MV-4-11 (cell line): ENCODE data around the gene DNAAF5.

Experiments used
- DNase-seq: peaks from one replicate; lab custom pipeline; 2025; lab: John Stamatoyannopoulos, UW

Gene DNAAF5

DNA sequence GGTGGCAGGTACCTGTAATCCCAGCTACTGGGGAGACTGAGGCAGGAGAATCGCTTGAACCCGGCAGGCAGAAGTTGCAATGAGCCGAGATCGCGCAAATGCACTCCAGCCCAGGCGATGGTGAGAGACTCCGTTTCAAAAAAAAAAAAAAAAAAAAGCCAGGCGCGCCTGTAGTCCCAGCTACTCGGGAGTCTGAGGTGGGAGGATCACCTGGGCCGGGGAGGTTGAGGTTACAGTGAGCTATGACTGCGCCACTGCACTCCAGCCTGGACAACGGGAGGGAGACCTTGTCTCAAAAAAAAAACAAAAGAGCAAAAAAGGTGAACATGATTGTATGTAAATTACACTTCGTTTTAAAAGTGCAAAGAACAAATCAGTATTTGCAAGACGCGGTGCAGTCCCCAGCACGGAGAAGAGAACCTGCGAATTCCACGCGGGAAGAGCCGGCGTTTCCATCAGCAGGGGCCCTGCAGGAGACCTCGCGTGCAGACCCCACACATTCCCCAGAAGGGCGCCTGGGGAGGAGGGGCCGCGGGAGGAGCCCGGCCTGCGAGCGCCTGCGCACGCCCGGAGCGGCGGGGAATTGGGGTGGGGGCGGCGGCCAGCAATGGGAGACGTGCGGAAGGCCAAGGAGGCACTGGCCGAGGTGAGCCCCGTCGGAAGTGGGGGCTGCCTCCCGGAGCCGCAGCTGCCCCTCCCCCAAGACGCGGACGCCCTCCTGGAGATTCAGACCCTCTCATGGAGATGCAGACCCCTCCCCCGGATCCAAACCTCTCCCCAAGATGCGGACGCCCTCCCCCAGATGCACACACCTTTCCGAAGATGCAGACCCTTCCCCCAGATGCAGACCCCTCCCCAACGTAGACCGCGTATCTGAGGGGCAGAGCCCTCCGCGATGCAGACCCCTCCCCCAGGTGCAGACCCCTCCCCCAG, 89.1 kb downstream of the DNAAF5 start:
- no peak for DNase-seq

DNA sequence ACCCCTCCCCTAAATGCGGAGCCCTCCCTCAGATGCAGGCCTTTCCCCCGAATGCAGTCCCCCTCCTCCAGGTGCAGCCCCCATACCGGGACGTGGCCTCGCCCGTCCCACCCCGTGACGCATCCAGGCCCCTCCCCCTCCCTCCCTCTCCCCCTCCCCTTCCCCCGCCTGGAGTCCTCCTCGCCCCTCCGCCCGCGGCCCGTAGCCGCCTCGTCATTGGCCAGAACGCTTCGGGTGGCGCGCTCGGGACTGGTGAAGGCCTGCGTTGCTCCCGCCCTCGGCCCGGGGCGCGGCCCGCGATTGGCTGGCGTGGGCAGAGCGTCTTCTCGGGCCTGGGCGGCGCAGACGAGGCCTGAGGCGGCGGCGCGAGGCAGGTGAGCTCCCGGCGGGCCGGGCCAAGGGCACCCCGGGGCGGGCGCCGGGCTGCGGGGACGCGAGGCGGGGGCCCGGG, 89.8 kb downstream of the DNAAF5 start:
- DNase-seq, result peak; percentile 91

DNA sequence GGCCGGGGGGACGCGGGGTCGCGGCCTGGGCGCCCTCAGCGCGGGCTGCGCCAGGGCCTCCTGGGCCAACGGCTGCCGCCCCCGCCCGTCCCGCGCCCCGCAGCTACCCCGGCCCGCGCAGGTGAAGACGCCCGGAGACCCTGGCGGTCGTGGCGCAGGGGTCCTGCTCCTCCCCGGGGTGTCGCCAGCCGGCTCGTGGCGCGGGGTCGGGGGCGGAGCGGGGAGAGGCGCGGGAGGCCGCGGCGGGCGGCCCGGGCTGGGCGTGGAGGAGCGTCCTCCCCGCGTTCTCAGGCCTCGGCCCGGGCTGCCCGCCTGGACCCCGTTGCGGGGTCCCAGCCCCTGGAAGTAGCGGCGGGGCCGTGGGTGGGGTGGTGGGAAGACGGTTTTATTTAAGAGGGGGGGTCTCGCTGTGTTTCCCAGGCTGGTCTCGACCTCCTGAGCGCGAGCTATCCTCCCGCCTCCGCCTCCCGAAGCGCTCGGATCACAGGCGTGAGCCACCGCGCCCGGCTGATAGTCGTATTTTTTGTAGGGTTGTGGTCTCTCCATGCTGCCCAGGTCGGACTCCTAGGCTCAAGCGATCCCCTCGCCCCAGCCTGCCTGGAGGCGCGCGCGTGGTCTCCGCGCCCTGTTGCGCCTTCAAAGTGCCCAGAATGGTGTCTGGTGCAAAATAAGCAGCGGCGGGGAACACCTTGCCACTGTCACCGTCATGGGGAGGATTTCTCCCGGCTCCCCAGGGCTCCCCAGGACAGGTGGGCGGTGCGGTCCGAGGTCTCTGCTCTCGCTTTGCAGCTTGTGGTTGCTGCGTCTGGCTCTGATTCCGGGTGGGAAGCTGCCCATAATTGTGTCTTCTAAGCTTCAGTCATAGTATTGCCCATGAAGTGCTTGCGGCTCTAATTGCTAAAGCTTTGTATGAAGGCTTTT, 90.5 kb downstream of the DNAAF5 start:
- no peak for DNase-seq

DNA sequence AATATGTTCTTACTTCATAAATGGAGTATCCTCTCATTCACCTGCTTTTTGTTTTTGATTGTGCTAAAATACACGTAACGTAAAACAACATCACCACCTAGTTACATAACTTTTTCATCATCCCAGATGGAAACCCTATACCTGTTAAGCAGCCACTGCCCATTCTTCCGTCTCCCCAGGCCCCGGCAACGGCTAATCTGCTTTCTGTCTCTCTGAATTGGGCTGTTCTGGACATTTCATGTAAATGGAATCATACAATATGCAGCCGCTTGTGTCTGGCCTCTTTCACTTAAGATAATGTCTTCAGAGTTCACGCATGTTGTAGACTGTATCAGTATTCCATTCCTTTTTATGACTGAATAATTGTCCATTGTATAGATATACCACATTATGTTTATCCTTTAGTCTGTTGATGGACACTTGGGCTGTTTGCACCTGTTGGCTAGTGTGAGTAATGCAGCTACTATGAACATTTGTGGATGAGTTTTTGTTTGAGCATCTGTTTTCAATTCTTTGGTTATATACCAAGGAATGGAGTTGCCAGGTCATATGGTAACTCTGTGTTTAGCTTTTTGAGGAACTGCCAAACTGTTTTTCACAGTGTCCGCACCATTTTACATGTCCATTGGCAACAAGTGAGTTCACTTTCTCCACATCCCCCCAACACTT, 91.7 kb downstream of the DNAAF5 start:
- no peak for DNase-seq

DNA sequence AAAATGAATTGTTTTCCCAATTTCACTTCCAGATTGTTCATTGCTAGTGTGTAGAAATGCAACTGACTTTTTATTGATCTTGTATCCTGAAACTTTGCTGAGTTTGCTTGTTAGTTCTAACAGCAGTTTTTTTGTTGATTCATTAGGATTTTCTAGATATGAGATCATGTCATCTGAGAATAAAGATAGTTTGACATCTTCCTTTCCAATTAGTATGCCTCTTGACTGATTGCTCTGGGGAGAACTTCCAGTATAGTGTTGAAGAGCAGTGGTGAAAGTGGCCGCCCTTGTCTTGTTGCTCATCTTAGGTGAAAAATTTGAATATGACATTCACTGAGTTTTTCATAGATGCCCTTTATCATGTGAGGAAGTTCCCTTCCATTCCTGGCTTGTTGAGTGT, 93.8 kb downstream of the DNAAF5 start:
- DNase-seq, result no peak

DNA sequence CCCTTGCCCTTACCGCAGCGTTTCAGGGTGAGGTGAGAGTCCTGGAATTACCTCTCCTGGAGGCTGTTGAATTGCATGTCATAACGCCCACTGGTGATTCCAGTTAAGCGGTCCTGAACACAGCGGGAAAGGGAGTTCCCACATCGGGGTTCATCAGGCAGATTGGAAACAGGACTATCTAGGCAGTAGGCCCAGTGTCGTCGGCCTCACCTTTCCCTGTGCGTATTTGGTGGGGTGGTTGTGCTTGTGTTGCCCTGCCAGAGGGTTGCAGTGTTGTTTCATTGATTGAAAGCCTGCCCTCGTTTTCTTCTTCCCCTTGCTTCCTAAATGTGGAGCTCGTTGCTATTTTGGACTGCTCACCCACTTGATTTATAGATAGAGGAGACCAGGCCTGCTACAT, 95.2 kb downstream of the DNAAF5 start:
- DNase-seq, result no peak

DNA sequence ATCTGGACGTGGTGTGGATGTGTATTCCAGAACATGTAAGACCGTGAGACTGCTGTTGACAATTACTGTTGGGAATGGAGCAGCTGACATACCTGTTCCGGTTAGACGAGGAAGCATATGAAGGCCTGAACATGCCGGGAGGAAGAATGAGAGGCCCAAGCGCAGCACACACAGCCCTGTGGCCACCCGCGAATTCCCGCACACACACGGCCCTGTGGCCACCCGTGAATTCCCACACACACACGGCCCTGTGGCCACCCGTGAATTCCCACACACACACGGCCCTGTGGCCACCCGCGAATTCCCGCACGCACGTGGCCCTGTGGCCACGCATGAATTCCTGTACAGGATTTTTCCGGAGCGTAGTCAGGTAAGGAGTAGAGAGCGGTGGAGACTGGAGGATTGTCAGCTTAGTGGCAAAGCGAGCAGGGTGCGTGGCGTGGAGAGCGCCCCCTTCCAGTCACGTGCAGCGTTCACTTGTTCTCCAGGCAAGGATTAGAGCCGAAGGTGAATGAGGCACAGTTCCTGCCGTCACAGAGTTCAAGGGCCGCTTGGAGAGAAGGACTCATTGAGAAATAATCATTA, 96.3 kb downstream of the DNAAF5 start:
- DNase-seq, result no peak

DNA sequence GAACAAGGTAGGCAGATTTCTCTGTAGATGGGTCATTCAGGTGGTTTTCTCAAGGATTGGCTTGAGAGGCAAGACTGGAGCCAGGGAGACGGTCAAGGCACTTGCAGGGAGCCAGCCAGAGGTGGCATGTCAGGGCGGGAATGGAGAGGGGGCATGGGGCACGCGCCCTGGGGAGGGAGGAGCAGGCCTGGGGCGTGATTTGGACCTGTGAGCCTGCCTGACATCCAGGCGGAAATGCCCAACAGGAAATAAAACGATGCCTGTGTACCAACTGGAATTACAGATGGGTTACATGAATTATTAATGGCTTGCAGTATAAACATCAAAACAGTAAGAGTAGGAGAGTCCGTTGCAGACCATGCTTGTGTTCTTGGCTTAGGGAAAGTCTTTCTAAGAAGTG, 97.2 kb downstream of the DNAAF5 start:
- DNase-seq, result no peak

DNA sequence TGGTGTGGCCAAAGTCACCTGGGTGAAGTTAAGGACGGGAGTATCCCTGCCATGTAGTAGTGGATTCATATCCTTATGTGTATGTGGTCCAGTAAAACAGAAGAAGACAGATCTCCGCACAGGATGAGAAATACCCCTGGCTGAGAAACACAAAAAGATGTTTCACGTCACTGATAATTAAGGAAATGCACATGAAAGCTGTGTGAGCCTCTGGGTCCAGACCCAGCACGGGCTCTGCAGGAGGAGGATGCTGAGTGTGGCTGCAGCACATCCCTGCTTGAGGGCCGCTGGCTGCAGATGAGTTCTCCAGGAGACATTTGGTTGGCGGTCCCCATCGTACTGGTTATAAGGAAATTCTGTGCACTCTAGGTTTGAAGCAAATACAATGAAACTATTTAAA, 97.6 kb downstream of the DNAAF5 start:
- no peak for DNase-seq

DNA sequence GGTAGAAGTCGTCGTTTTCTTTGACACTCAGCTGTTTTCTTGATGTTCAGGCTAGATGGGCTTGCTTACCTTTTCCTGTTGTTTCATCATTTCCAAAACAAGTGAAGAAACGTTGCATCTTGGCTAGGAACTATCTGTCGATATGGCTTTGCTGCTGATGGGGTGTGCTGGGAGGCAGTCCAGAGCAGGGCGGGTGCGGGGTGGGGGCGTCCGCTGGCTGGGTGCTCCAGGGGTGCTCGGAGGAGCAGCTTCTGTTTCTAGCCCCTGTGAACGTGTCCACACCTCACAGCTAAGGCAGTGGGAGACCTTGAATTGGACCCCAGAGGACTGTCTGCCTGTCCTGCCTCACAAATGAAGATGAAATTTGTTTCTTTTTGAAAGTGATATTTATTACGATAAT, 98.2 kb downstream of the DNAAF5 start:
- DNase-seq, result no peak

DNA sequence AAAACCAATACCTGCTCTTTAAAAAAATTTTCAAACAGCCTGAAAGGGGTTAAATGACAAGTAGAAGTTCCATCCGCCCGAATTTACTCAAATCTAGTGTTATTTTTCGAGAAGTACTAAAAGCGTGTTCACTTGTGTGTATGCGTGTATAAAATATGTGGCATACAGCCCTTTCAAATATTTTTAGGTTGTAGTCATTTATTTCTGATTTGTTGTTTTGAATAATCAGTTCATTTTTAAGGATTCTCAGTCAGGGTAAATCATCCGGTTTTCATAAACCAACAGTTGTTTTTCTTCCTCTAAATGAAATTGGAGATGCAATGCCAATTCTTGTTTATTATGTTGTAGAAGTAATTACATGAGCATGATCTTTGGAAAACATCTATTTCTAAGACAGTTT, 98.9 kb downstream of the DNAAF5 start:
- DNase-seq, result no peak

DNA sequence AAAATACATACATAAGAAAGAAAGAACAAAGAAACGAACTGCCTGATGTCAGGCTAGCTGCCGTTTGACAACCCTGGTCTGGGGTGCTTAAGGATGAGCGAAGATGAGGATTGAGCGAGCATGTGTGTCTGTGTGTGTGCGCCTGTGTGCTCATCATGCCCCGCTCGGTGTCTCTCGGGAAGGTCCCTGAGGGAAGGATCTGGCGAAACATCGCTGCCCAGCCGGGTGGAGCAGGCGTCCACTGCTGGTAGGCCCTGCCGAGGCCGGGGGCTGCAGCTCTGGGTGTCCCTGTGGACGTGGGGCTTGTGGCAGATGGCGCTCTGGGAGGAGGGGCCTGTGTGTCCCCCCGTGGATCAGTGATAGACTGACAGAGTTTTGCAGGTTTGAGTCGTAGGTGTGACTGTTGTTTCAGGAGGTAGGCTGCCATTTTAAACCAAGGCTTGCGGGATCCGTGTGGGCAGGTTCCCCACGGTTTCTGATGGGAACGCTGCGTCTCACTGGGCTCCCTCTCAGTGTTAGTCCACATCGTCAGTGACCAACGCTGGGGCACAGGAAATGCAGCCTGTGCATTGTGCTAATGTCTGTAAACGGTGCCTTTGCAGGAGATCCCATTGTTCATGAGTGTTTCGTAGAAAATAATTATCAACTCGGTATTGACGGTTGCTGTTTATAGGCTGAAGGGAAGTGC, 99.9 kb downstream of the DNAAF5 start:
- no peak for DNase-seq

DNA sequence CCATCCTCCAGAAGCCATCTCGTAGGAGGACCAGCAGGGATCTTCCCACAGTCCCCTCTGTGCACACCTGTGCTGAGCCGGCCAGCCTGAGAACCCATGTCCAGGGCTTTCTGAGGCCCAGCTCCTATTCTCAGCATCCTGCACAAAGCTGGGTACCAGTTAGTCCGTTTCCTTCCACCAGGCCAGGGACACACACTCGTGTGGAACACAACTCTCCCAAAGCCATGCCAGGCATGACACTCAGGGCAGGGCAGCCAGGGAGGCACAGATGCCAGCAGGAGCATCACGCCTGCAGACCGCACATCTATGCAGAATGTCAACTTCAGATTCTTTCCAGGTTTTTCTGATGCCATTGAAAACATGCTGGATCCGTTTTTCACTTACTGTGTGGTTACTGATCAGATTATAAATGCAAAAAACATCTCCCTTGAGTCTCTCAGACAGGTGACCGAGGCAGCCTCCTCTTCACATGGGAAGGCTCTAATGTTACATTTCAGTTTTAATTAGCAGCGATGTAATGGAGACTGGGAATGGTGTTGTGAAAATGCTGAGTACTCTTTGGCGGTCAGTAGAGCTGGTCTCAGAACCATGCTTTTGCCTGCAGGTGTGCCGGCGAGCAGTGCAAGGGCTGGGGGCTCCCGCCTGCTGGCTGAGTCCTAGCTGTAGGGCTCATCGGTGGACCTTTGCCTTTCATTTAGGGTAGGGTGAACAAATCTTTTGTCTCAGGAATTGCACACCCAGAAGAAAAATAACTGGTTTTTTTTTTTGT, 102.5 kb downstream of the DNAAF5 start:
- DNase-seq, result no peak

DNA sequence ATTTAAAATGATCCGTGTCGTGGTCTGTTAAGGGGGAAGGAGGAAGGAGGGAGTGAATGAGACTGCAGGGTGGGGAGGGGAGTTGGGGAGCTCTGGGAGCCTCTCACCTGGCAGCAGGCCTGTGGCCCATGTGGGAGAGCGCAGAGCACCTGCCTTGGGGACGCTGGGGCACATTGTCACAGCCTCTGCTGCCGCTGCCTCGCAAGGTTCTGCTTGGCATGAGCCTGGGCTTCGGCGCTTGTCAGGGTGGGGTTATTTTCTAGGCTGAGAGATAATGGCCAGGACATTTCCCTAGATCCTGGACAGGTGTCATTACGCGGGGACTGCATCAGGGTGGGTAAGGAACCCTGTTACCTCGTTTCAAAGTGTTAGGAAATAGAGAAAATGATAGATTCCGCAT, 103.6 kb downstream of the DNAAF5 start:
- DNase-seq, result no peak

DNA sequence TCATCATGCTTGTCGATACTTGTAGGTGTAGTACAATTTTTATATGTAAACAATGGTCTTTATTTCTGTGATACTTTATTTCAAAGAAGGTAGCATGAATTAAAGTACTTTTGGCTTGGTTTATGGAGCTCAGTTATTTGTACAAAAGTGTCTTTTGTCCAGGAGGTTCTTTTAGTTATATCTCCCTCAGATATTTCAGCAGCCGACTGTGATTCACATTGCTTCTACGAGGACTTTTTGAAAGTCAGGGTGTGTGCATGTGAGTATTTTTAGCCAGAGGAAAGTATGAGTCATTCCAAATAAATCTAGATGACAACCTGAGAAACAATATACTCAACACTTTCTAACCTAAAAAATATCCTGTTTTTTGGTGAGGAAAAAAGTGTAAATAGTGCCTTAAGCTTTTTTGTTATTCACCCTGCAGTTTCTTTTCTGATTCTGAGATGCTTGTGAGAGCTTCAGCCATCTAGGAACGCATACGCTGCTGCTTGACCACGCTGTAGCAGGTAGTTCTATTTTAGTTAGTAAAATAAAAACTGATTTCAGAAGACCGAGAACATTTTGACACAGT, 105.2 kb downstream of the DNAAF5 start:
- peak; percentile 70 for DNase-seq

DNA sequence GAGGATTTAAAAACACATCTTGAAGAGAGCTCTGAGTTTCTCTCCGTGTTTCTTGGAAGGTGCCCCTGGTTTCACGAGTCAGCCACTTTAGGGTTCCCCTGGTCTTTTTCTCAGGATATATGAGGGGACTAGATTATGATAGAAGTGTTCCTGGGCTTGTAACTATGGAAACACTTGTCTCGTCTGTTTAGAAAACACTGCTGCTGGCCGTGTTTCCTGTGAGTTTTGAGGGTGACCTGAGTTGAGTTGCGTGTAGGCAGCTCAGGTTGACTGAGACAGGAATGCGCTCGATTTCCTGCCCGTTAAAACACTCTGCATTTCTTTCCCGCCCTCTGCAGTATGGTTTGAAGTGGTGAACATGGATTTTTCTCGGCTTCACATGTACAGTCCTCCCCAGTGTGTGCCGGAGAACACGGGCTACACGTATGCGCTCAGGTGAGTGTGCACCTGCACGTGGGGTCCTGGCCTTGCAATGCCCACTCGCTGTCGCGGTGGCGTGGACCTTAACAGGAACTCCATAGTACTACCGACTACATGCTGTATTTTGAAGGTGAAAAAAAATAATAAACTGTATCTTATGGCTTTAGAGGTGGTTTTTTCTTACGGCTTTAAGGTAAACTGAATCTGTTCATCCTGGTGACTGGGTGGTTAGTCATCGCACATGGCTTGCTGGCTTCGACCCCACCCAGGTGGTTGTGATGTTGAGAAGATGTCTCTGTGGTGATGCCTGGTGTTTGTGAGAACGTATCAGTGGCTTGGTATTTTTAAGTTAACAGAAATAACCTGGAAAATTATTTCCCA, 105.9 kb downstream of the DNAAF5 start, which contains the start of gene SUN1:
SUN1 (plus strand) TSS at position 310 of the 801 bp plus-strand sequence; CDS start at position 359, 49 bp downstream.
- no peak for DNase-seq

DNA sequence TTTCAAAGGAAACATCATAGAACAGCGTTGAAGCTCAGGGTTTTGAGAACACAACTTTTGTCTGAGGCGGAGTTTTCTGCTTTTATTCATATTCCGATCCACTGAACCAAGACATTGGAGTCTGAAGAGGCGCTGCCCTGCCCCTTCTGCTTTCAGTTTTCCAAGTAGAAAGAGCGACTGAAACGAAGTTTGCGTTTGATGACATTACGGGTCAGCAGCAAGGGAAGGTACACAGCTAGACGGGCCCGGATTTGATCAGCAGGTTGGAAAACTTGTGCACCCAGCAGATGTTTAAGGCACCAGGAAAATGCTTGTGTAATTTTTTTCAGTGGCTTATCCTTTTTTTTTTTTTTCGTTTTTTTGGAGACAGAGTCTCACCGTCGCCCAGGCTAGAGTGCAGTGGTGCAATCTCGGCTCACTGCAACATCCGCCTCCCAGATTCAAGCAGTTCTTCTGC, 106.5 kb downstream of the DNAAF5 start:
- DNase-seq, result no peak

DNA sequence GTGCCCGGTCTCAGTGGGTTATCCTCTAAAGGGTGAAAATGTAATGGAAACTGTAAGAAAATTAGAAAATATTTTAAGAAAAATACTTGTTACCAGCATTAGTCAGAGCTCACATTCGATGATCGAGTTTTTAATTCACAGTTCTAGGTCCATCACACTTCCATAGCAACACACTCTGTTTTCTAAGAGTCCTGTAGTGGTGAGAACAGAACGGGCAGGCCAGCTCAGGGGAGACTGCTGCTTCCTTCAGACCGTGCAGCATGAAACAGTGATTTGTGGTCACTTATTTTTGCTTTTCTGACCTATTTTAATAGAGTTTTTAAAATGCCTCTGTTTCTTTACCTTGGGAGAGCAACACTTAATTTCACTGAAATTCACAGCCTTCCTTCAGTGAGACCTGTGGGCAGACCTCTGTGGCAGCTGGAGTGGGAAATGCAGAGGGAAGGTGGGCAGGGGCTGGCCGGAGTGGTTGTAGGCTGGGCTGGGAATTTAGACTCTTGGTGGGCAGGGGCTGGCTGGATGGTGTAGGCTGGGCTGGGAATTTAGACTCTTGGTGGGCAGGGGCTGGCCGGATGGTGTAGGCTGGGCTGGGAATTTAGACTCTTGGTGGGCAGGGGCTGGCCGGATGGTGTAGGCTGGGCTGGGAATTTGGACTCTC, 107.2 kb downstream of the DNAAF5 start:
- DNase-seq, result no peak

DNA sequence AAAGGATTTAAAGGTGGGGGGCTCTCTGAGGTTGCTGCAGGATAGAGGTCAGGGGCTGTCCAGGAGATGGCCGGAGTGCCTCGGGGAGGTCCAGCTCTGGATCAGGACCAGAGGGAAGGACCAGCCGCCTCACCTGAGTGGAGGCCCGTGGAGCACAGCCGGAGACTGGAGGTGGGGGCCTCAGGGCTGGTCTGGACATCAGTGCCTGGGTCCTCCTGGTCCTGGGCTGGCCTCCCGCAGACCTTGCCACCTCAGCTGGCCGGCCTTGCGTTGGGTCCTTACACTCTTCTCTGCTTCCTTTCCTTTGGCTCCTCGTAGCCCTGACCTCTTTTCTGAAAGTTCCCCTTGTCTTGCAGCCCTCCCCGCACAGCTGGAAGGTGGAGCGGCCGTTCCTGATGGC, 107.8 kb downstream of the DNAAF5 start:
- no peak for DNase-seq
